PC-3 (cell line): ENCODE data around the gene CFAP20DC. TPM values are rescaled to one million over a fixed set of nuclear protein-coding genes. Genes with fewer than 3 reads are reported as not detected.

Experiments
- ATAC-seq: fragments of 200-7000 bp; cut with Tn5 transposase; 2 replicates; pipeline ENCODE4 v1.9.1; 2020; ENCODE audit warnings: mild to moderate bottlenecking, moderate library complexity
- BruUV-seq: library from RNA; stranded (reverse); fragments of 400-500 nt; replicated peaks from 2 replicates; lab custom pipeline; 2021; lab: Mats Ljungman, UMichigan
- CTCF ChIA-PET: fragments of 300-600 bp; sonication (Branson Sonifier 250); formaldehyde crosslinking; loops from one replicate; lab custom pipeline; 2022; ENCODE audit warnings: antibody characterized with exemption; lab: Charles Lee
- POLR2A ChIA-PET: fragments of 300-600 bp; sonication (Branson Sonifier 250); formaldehyde crosslinking; loops from one replicate; lab custom pipeline; 2022; ENCODE audit warnings: antibody characterized with exemption; ENCODE audit not compliant: unreplicated experiment; lab: Charles Lee
- DNase-seq: peaks from one replicate; pipeline ENCODE4 v3.0.0-alpha.2; 2015
- H2AFZ ChIP-seq: fragments of 300-600 bp; sonication (generic); 2 replicates; pipeline ENCODE4 v1.6.0; 2016; ENCODE audit warnings: antibody characterized with exemption, low read length
- H3F3A ChIP-seq: fragments of 300-600 bp; sonication (generic); one replicate; pipeline ENCODE4 v1.6.0; 2017; ENCODE audit warnings: antibody characterized with exemption, low read length, control low read depth, mild to moderate bottlenecking; ENCODE audit not compliant: unreplicated experiment
- H3K27ac ChIP-seq: fragments of 300-600 bp; sonication (generic); 2 replicates; pipeline ENCODE4 v1.5.1; 2016; ENCODE audit warnings: mild to moderate bottlenecking, low read length
- H3K27me3 ChIP-seq: fragments of 300-600 bp; sonication (generic); 2 replicates; pipeline ENCODE4 v1.6.1; 2016; ENCODE audit warnings: low read length, mixed read lengths
- H3K36me3 ChIP-seq: fragments of 300-600 bp; sonication (generic); 2 replicates; pipeline ENCODE4 v1.6.1; 2016; ENCODE audit warnings: low read depth, mixed run types, low read length, mixed read lengths
- H3K4me1 ChIP-seq: fragments of 300-600 bp; sonication (generic); 2 replicates; pipeline ENCODE4 v1.5.1; 2016; ENCODE audit warnings: low read length; ENCODE audit not compliant: insufficient read depth
- H3K4me2 ChIP-seq: fragments of 300-600 bp; sonication (generic); 2 replicates; pipeline ENCODE4 v1.6.0; 2016; ENCODE audit warnings: low read length
- H3K4me3 ChIP-seq: fragments of 300-600 bp; sonication (generic); 2 replicates; pipeline ENCODE4 v1.5.1; 2016; ENCODE audit warnings: mild to moderate bottlenecking, low read length, mixed read lengths
- H3K79me2 ChIP-seq: fragments of 300-600 bp; sonication (generic); 2 replicates; pipeline ENCODE4 v1.6.1; 2017; ENCODE audit warnings: low read length, mixed read lengths
- H3K9ac ChIP-seq: fragments of 300-600 bp; sonication (generic); 2 replicates; pipeline ENCODE4 v1.6.0; 2016; ENCODE audit warnings: mild to moderate bottlenecking, low read length
- H3K9me2 ChIP-seq: fragments of 300-600 bp; sonication (generic); replicated peaks from 2 replicates; pipeline ENCODE4 v1.6.1; 2016; ENCODE audit warnings: mixed run types, low read length, mixed read lengths
- H3K9me3 ChIP-seq: fragments of 300-600 bp; sonication (generic); 2 replicates; pipeline ENCODE4 v1.6.1; 2016; ENCODE audit warnings: low read length, mixed read lengths
- H4K20me1 ChIP-seq: fragments of 300-600 bp; sonication (generic); 2 replicates; pipeline ENCODE4 v1.6.1; 2016; ENCODE audit warnings: low read length, mixed read lengths
- EZH2 ChIP-seq: fragments of 300-600 bp; sonication (generic); IDR thresholded peaks from one replicate; pipeline ENCODE4 v1.6.1; 2017; ENCODE audit warnings: antibody characterized with exemption, mild to moderate bottlenecking, low read length; ENCODE audit not compliant: unreplicated experiment
- EZH2phosphoT487 ChIP-seq: fragments of 300-600 bp; sonication (generic); IDR thresholded peaks from 2 replicates; pipeline ENCODE4 v1.6.1; 2018; ENCODE audit warnings: mild to moderate bottlenecking, antibody characterized with exemption, low read length, borderline replicate concordance
- intact Hi-C: fragments of 100-400 bp; cut with micrococcal nuclease; formaldehyde crosslinking; loops from 2 replicates; pipeline ENCODE4 v1.9.0; 2023
- total RNA-seq: library from RNA; depleted of rRNA; stranded (reverse); fragments of >200 nt; gene quantifications from 2 replicates; pipeline ENCODE4 v1.2.3, GENCODE V29; 2014
- TF ChIP-seq, protein P1 (sequence below): fragments of 300-600 bp; sonication (generic); conservative IDR thresholded peaks from 2 replicates; pipeline ENCODE4 v1.5.1; 2017; ENCODE audit warnings: antibody characterized with exemption, low read depth, mild to moderate bottlenecking, low read length

Gene CFAP20DC
- total RNA-seq, 1 experiment from 2014 or later: 15.4 TPM

DNA sequence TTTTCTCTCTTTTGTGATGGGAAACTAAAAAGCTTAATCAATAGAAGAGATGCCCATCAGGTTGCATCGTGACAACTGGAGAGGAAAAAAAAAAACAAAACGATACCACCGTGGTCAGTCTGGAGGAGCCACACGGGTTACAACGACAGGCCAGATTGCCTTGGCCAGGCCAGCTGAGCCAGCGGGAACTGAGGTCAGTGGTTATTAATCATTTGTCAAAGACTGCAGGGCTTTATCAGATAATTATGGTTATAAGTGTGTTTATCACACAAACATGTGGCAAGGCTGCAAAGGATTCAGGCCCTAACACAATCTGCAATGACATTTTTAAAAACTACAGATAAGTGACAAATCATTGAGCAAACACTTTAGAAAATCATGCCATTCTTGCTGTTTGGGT lies 248.3 kb downstream of the CFAP20DC start:
- no peak overlapping the region for H2AFZ ChIP-seq
- POLR2A ChIA-PET: no interaction called here
- BruUV-seq: no TSS peak

DNA sequence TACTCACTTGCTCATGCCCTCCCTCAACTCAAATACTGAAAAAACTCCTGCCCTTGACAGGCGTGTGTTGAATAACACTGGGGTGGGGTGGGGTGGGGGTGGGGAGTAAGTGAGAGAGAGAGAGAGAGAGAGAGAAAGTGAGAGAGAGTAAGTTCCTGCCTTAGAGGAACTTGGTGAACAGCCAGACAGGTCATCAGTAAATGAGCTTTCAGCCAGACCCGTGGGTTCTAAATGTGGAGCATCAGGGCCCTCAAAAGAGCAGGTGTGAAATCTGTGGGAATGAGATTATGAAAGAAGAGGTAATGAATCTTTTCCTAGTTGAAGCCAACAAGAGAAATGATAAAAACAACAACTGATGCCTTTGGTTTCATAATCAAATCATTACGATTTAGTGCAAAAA lies 248.9 kb downstream of the CFAP20DC start:
- Histone ChIP-seq H3K27ac (no peak overlapping the region), H3K9me2 (no peaks in the 10 kb centered on the region), H4K20me1 (no peaks in the 10 kb centered on the region), H3K4me3 (no peak overlapping the region), H3K27me3 (no peaks in the 10 kb centered on the region), H2AFZ (no peak overlapping the region), H3K36me3 (no peaks in the 10 kb centered on the region), H3K4me2 (no peak overlapping the region), H3F3A (no peaks in the 10 kb centered on the region), H3K4me1 (no peaks in the 10 kb centered on the region), H3K9ac (no peak overlapping the region), H3K9me3 (no peaks in the 10 kb centered on the region), H3K79me2 (no peaks in the 10 kb centered on the region)
- POLR2A ChIA-PET: no interaction called here
- CTCF ChIA-PET: no interaction called here
- no peak for ATAC-seq
- intact Hi-C loops: no loop called here
- BruUV-seq: no TSS peak
- no peak for DNase-seq
- TF ChIP-seq EZH2: no peak
- no peak for TF ChIP-seq EZH2phosphoT487
- TF ChIP-seq, protein P1, sequence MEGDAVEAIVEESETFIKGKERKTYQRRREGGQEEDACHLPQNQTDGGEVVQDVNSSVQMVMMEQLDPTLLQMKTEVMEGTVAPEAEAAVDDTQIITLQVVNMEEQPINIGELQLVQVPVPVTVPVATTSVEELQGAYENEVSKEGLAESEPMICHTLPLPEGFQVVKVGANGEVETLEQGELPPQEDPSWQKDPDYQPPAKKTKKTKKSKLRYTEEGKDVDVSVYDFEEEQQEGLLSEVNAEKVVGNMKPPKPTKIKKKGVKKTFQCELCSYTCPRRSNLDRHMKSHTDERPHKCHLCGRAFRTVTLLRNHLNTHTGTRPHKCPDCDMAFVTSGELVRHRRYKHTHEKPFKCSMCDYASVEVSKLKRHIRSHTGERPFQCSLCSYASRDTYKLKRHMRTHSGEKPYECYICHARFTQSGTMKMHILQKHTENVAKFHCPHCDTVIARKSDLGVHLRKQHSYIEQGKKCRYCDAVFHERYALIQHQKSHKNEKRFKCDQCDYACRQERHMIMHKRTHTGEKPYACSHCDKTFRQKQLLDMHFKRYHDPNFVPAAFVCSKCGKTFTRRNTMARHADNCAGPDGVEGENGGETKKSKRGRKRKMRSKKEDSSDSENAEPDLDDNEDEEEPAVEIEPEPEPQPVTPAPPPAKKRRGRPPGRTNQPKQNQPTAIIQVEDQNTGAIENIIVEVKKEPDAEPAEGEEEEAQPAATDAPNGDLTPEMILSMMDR: no peak

More for the DNA sequence above, 248.3 kb downstream of the CFAP20DC start:
- Histone ChIP-seq H3K79me2 (no peaks in the 10 kb centered on the region), H3F3A (no peaks in the 10 kb centered on the region), H3K9me3 (no peaks in the 10 kb centered on the region), H3K4me3 (no peak overlapping the region), H3K36me3 (no peaks in the 10 kb centered on the region), H3K27ac (no peak overlapping the region), H3K9ac (no peak overlapping the region), H4K20me1 (no peaks in the 10 kb centered on the region), H3K4me1 (no peaks in the 10 kb centered on the region), H3K27me3 (no peaks in the 10 kb centered on the region), H3K9me2 (no peaks in the 10 kb centered on the region), H3K4me2 (no peak overlapping the region)
- DNase-seq (no peak), ATAC-seq (no peak)
- CTCF ChIA-PET: no interaction called here
- intact Hi-C loops: no loop called here
- TF ChIP-seq, protein P1: no peak
- TF ChIP-seq EZH2phosphoT487 (no peak), EZH2 (no peak)

DNA sequence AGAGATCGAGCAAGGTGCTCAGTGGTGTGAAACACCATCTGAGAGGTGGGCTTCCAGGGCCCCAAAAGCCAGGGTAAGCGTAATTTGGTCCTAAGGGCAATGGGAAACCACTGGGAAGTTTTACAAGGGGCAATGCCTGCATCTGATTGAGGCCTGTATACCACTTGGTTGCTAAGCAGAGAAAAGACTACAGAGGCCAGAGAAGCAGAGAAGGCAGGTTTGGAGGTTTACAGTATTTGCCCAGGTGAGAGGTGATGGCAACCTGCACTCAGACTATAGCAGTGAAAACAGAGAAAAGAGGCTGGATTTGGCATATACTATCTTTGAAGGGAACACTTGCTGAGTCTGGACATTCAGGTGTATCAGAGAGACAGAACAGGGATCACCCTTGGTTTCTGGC lies 249.8 kb downstream of the CFAP20DC start:
- H3K4me1 ChIP-seq: no peaks in the 10 kb centered on the region
- no peak overlapping the region for H3K9ac ChIP-seq
- H3K9me2 ChIP-seq: no peaks in the 10 kb centered on the region
- no peaks in the 10 kb centered on the region for H3K27me3 ChIP-seq
- H3K4me2 ChIP-seq: no peak overlapping the region
- H2AFZ ChIP-seq: no peak overlapping the region
- ATAC-seq: no peak
- H3K9me3 ChIP-seq: no peaks in the 10 kb centered on the region
- no peaks in the 10 kb centered on the region for H3K79me2 ChIP-seq
- H3K36me3 ChIP-seq: no peaks in the 10 kb centered on the region
- H3K27ac ChIP-seq: no peak overlapping the region
- BruUV-seq: no TSS peak
- no peak for DNase-seq
- TF ChIP-seq, protein P1: no peak
- TF ChIP-seq EZH2 (no peak), EZH2phosphoT487 (no peak)
- CTCF ChIA-PET: no interaction called here
- intact Hi-C loops: no loop called here
- no peak overlapping the region for H3K4me3 ChIP-seq
- POLR2A ChIA-PET: no interaction called here
- no peaks in the 10 kb centered on the region for H4K20me1 ChIP-seq
- H3F3A ChIP-seq: no peaks in the 10 kb centered on the region
